Hepatocyte (in vitro differentiated cells): ENCODE data around the gene DPCD. TPM values are rescaled to one million over a fixed set of nuclear protein-coding genes. Genes with fewer than 3 reads are reported as not detected.

Source experiments
- DNase-seq: peaks from one replicate; pipeline ENCODE4 v3.0.0-alpha.2; 2016; ENCODE audit warnings: low spot score
- H2AFZ ChIP-seq: fragments of 200-600 bp; sonication (generic); 2 replicates; pipeline ENCODE4 v1.6.0; 2016; ENCODE audit warnings: antibody characterized with exemption, mild to moderate bottlenecking
- H3K27ac ChIP-seq: fragments of 200-600 bp; sonication (generic); 2 replicates; pipeline ENCODE4 v1.5.1; 2016; ENCODE audit warnings: mild to moderate bottlenecking
- H3K27me3 ChIP-seq: fragments of 200-600 bp; sonication (generic); 2 replicates; pipeline ENCODE4 v1.6.1; 2016
- H3K36me3 ChIP-seq: fragments of 200-600 bp; sonication (generic); replicated peaks from 2 replicates; pipeline ENCODE4 v1.5.1; 2016; ENCODE audit warnings: low read depth; ENCODE audit not compliant: insufficient read depth
- H3K4me1 ChIP-seq: fragments of 200-600 bp; sonication (generic); 2 replicates; pipeline ENCODE4 v1.5.1; 2016; ENCODE audit warnings: mild to moderate bottlenecking, moderate library complexity; ENCODE audit not compliant: insufficient read depth
- H3K4me2 ChIP-seq: fragments of 200-600 bp; sonication (generic); 2 replicates; pipeline ENCODE4 v1.6.0; 2016
- H3K4me3 ChIP-seq: fragments of 200-600 bp; sonication (generic); 2 replicates; pipeline ENCODE4 v1.5.1; 2016; ENCODE audit warnings: mild to moderate bottlenecking
- H3K79me2 ChIP-seq: fragments of 200-600 bp; sonication (generic); 2 replicates; pipeline ENCODE4 v1.6.0; 2017; ENCODE audit warnings: mild to moderate bottlenecking
- H3K9me2 ChIP-seq: fragments of 200-600 bp; sonication (generic); replicated peaks from 2 replicates; pipeline ENCODE4 v1.6.0; 2017; ENCODE audit warnings: mild to moderate bottlenecking; ENCODE audit not compliant: insufficient read depth
- H3K9me3 ChIP-seq: fragments of 200-600 bp; sonication (generic); 2 replicates; pipeline ENCODE4 v1.5.1; 2016; ENCODE audit warnings: low read depth, mild to moderate bottlenecking
- H4K20me1 ChIP-seq: fragments of 200-600 bp; sonication (generic); 2 replicates; pipeline ENCODE4 v1.6.0; 2016; ENCODE audit warnings: mild to moderate bottlenecking; ENCODE audit not compliant: insufficient read depth, poor library complexity, severe bottlenecking
- EZH2 ChIP-seq: fragments of 200-600 bp; sonication (generic); IDR thresholded peaks from 2 replicates; pipeline ENCODE4 v1.6.1; 2016; ENCODE audit warnings: antibody characterized with exemption, mild to moderate bottlenecking, borderline replicate concordance
- EZH2phosphoT487 ChIP-seq: fragments of 200-600 bp; sonication (generic); IDR thresholded peaks from one replicate; pipeline ENCODE4 v1.6.1; 2018; ENCODE audit warnings: antibody characterized with exemption, mild to moderate bottlenecking, low read depth, moderate library complexity; ENCODE audit not compliant: unreplicated experiment, severe bottlenecking
- WGBS: methylation state at CpG from one replicate; pipeline ENCODE4 v1.1.6; 2016; ENCODE audit warnings: low lambda C conversion rate; ENCODE audit errors: missing lambda C conversion rate; 5-methylcytosine and 5-hydroxymethylcytosine counted together
- polyA plus RNA-seq: library from polyadenylated mRNA; unstranded; fragments of >200 nt; fragmentation: Nextera tagmentation; extraction: Ambion mirVana; gene quantifications from 2 replicates; pipeline ENCODE4 v1.2.1, GENCODE V29; 2016
- total RNA-seq: library from RNA; depleted of rRNA; stranded (reverse); fragments of >200 nt; gene quantifications from 2 replicates; pipeline ENCODE4 v1.2.3, GENCODE V29; 2014
- TF ChIP-seq, protein P1 (sequence below): fragments of 200-600 bp; sonication (generic); IDR thresholded peaks from 2 replicates; pipeline ENCODE4 v1.5.1; 2016; ENCODE audit warnings: antibody characterized with exemption, mild to moderate bottlenecking; ENCODE audit not compliant: poor library complexity

DPCD gene
- total and polyA plus RNA-seq, 2 experiments from 2014 or later, result 24.8 to 26.5 TPM

- TF ChIP-seq EZH2, result no peak
- TF ChIP-seq EZH2phosphoT487, result no peak
- TF ChIP-seq, protein P1, sequence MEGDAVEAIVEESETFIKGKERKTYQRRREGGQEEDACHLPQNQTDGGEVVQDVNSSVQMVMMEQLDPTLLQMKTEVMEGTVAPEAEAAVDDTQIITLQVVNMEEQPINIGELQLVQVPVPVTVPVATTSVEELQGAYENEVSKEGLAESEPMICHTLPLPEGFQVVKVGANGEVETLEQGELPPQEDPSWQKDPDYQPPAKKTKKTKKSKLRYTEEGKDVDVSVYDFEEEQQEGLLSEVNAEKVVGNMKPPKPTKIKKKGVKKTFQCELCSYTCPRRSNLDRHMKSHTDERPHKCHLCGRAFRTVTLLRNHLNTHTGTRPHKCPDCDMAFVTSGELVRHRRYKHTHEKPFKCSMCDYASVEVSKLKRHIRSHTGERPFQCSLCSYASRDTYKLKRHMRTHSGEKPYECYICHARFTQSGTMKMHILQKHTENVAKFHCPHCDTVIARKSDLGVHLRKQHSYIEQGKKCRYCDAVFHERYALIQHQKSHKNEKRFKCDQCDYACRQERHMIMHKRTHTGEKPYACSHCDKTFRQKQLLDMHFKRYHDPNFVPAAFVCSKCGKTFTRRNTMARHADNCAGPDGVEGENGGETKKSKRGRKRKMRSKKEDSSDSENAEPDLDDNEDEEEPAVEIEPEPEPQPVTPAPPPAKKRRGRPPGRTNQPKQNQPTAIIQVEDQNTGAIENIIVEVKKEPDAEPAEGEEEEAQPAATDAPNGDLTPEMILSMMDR, result no peak
- no peak for DNase-seq
- 88% methylated on average over 5 of the region's 5 CpGs for WGBS
- Histone ChIP-seq H3K4me3 (no peak overlapping the region), H3K4me2 (no peak overlapping the region), H4K20me1 (no peaks in the 10 kb centered on the region), H3K36me3 (no peaks in the 10 kb centered on the region), H3K4me1 (no peaks in the 10 kb centered on the region), H3K9me2 (no peaks in the 10 kb centered on the region), H3K27me3 (no peaks in the 10 kb centered on the region), H3K79me2 (no peaks in the 10 kb centered on the region), H3K9me3 (no peaks in the 10 kb centered on the region), H3K27ac (no peak overlapping the region), H2AFZ (no peak overlapping the region)
These were observed 63.2 kb downstream of the DPCD start for GRCh38 chr10:101651336-101651735.

- 94% methylated on average over 8 of the region's 8 CpGs for WGBS
- Histone ChIP-seq H3K9me2 (no peaks in the 10 kb centered on the region), H3K36me3 (no peaks in the 10 kb centered on the region), H3K4me1 (no peaks in the 10 kb centered on the region), H2AFZ (no peak overlapping the region), H3K79me2 (no peaks in the 10 kb centered on the region), H3K4me2 (no peak overlapping the region), H3K9me3 (no peaks in the 10 kb centered on the region), H4K20me1 (no peaks in the 10 kb centered on the region), H3K27ac (no peak overlapping the region), H3K27me3 (no peaks in the 10 kb centered on the region), H3K4me3 (no peak overlapping the region)
- TF ChIP-seq EZH2phosphoT487, result no peak
- TF ChIP-seq EZH2, result no peak
- TF ChIP-seq, protein P1, result no peak
- no peak for DNase-seq
These were observed 65.4 kb downstream of the DPCD start for GRCh38 chr10:101653536-101653935.

DNA sequence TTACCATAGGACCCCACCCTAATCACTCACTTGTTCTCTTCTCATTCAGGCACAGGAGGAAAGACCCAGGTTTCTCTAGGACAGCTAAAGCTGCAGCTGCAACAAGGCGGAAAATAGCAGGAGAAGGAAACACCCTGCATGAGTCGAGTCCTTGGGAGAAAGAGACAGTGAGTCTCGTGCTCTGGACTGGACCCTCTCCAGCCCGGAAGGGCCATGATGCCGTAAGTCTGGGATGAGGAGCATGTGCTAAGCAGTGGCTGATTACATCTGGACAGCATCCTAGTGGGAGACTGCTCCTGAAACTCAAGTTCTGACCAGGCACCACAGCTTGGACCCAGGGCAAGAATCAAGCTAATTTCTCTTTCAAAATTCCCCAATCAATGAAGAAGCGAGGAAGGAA is 67.4 kb downstream of the DPCD start:
- Histone ChIP-seq H3K4me1 (no peaks in the 10 kb centered on the region), H3K4me3 (no peak overlapping the region), H3K27ac (no peak overlapping the region), H3K27me3 (no peaks in the 10 kb centered on the region), H3K9me3 (no peaks in the 10 kb centered on the region), H3K79me2 (no peaks in the 10 kb centered on the region), H4K20me1 (no peaks in the 10 kb centered on the region), H3K4me2 (no peak overlapping the region), H3K36me3 (no peaks in the 10 kb centered on the region), H2AFZ (no peak overlapping the region), H3K9me2 (no peaks in the 10 kb centered on the region)
- TF ChIP-seq EZH2 (no peak), EZH2phosphoT487 (no peak)
- TF ChIP-seq, protein P1, result no peak
- WGBS, result 90% methylated on average over 6 of the region's 6 CpGs
- DNase-seq, result no peak

DNA sequence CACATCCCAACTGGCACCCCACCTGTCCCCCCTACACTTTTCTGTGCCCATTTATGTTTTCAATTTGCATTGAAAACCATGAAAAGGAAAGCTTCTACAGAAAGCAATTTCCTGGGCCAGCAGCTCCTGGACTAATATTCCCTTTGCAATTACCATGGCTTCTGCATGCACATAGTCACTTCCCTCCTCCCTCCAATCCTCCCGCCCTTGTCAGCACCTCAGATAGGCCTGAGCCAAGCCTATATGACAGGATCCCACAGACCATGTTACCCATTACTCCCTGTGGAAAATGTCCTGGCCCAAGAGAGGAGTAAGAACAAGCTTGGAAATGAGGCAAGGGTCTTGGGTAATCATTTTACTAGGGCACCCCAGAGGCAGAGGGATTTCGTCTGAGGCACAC is 68.8 kb downstream of the DPCD start:
- Histone ChIP-seq H3K36me3 (no peaks in the 10 kb centered on the region), H3K79me2 (no peaks in the 10 kb centered on the region), H4K20me1 (no peaks in the 10 kb centered on the region), H3K4me3 (no peak overlapping the region), H3K27me3 (no peaks in the 10 kb centered on the region), H2AFZ (no peak overlapping the region), H3K4me2 (no peak overlapping the region), H3K9me2 (no peaks in the 10 kb centered on the region), H3K9me3 (no peaks in the 10 kb centered on the region), H3K27ac (no peak overlapping the region), H3K4me1 (no peaks in the 10 kb centered on the region)
- TF ChIP-seq EZH2phosphoT487 (no peak), EZH2 (no peak)
- TF ChIP-seq, protein P1, result no peak
- WGBS, result 95% methylated on average over 2 of the region's 2 CpGs
- DNase-seq, result no peak
